GM04504 (cell line): ENCODE results near the gene POLR2J3.
"Not testable (repeated sequence)": the region's sequence is repeated elsewhere in the genome, so short reads cannot be mapped to it uniquely, and the experiment has no call there.

Experiments used
- DNase-seq: peaks from one replicate; pipeline ENCODE4 v3.0.0-alpha.2; 2012; ENCODE audit warnings: low read depth

POLR2J3 gene

DNA sequence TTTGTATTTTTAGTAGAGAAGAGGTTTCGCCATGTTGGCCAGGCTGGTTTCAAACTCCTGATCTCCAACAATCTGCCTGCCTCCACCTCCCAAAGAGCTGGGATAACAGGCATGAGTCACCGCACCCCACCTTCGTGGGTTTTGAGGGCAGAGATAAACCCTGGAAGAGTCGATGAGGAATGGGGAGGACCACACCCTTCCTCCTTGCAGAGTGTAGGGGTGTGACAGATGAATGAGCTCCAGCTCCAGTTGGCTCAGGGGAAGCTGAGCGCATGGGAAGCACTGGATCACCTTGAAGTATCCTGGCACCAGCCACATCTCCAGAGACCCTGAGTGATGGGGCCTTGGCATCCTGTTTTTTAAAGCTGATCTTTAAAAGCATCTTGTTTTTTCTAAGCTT is 11.1 kb upstream of the POLR2J3 start:
- DNase-seq, result not testable (repeated sequence)

- DNase-seq, result not testable (repeated sequence)
Measured at GRCh38 chr7:102581722-102582121, 9.3 kb upstream of the POLR2J3 start.

GRCh38 chr7:102578486-102578885 is 6.1 kb upstream of the POLR2J3 start:
- not testable (repeated sequence) for DNase-seq

GRCh38 chr7:102577315-102578240 is 5.2 kb upstream of the POLR2J3 start:
- DNase-seq, result not testable (repeated sequence)

DNA sequence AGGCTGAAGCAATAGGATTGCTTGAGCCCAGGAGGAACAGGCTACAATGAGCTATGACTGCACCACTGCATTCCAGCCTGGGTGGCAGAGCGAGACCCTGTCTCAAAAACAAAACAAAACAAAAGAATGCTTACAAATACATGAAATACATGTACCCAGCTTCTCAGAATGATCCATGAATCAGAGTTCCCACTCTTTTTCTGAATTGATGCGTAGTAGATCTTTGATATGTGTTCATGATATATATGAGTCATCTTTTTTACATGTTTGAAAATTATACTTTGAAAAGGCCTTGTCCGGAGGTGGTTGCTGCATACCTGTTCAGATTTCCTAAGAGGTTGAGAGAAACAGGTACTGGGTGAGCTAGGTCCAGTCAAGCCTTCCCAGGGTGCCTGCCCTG is 4.0 kb upstream of the POLR2J3 start:
- DNase-seq, result not testable (repeated sequence)

- not testable (repeated sequence) for DNase-seq
Measured at GRCh38 chr7:102574607-102575006, 2.2 kb upstream of the POLR2J3 start.

DNA sequence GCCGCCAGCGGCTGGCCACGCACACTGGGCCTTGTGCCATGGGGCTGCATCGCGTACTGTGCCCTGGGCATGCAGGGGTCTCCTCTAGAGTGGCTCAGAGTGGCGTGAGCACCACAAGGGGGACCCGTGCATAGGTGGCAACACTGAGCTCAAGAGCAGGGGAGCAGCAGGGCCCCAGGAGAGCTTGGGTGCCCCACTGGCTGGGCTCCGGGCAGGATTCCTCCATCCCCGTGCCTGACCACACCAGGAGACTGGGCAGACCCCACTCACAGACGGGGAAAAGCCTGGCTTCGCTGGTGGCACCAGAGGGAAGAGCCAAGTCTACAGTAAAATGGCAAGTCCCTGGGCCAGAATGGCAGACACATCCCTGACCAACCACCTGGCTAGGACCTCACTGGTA is 3.8 kb downstream of the POLR2J3 start:
- not testable (repeated sequence) for DNase-seq

- DNase-seq, result not testable (repeated sequence)
Measured at GRCh38 chr7:102550808-102551422, 21.5 kb downstream of the POLR2J3 start, which contains the start of gene SPDYE2. TSS of gene SPDYE2 (plus strand) at chr7:102551226. CDS start at chr7:102553256, 2,030 bp downstream.

DNA sequence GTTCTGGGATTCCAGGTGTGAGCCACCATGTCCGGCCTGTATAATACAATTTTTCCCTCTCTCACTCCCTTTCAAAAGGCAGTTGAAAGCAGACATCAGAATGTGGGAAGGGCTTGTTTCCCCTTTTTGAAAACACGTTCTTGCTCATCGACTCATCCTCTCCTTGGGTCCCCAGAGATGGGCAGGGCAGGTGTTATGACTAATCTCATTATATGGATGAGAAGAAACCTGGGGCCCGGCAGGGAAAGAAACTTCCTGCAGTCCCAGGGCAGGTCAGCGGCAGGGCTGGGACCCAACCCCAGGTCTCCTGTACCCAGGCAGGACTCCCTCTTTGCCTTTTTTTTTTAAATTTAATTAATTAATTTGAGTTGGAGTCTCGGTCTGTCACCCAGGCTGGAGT is 26.0 kb downstream of the POLR2J3 start:
- not testable (repeated sequence) for DNase-seq

- DNase-seq, result not testable (repeated sequence)
Measured at GRCh38 chr7:102545288-102545687, 27.1 kb downstream of the POLR2J3 start.

DNA sequence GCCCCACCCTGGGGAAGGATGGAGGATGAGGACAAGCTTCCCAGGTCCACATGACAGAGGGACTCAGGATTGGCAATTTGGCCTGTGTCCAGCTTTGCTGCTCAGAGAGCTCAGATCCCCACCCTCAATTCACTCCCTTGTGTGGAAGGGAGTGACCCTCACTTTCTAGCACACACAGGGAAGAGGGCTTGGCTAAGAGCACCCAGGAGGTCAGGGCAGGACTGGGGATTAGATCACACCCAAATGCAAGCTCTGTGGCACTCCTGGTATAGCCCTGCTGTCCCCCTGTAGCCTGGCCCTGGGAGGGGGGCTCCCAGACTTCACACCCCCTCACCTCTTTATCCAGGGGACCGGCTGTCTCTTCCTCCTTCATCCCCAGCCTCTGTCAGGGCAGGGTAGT is 28.0 kb downstream of the POLR2J3 start:
- DNase-seq, result not testable (repeated sequence)

- DNase-seq, result not testable (repeated sequence)
Measured at GRCh38 chr7:102543596-102543995, 28.8 kb downstream of the POLR2J3 start, which contains the start of gene UPK3BL2. TSS of gene UPK3BL2 (minus strand) at chr7:102543696. CDS start at chr7:102543636, 60 bp downstream.

GRCh38 chr7:102542771-102543170 is 29.6 kb downstream of the POLR2J3 start:
- not testable (repeated sequence) for DNase-seq

- DNase-seq, result not testable (repeated sequence)
Measured at GRCh38 chr7:102542083-102542482, 30.3 kb downstream of the POLR2J3 start.

DNA sequence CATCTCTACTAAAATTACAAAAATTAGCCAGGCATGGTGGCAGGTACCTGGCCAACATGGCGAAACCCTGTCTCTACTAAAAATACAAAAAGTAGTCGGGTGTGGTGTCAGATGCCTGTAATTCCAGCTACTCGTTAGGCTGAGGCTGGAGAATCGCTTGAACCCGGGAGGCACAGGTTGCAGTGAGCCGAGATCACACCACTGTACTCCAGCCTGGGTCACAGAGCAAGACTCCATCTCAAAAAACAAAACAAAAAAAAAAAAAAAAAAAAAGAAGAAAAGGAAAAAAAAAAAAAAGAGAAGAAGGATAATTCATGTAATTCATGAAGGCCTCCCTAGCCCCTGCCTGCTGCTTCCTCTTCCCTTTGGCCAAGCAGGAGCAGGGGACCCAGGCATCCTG is 31.8 kb downstream of the POLR2J3 start:
- DNase-seq, result not testable (repeated sequence)

DNA sequence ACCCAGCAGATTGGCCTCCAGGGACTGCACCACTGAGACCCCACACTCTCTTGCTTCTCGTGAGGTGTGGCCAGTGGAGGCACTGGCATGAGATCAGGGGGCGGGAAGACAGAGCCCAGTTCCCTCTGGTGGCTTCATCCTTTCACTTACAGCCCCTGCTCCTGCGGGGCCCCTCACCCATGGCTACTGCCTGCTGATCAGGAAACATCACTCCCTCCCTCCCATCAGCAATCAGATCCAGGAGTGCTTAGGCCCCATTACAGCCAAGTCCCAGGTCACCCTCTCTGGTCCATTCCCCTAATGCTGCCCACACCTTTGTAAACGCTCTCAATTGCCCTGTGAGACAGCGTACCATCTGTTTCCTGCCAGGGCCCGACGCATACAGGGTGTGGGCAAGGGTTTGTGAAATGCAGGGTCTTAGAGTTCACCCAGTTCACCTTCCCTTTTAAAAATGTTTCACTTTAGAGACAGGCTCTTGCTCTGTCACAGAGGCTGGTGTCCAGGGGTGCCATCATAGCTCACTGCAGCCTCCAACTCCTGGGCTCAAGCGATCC is 37.2 kb downstream of the POLR2J3 start:
- not testable (repeated sequence) for DNase-seq

DNA sequence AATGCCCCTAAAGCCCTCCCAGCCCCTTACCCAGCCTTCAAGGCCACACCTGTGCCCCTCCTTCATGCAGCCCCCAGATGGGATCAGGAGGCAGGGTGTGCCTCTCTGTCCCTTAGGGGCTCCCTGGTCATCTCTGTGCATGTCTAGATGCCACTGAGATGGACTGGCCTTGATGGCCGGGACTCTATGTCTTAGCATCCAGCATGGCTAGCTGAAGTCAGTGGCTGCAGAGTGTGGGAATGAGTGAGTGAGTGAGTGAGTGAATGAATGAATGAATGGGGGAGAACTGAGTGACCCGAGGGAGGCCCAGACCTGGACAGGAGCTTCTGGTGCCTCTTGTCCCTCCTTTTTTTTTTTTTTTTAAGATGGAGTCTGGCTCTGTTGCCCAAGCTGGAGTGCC is 40.3 kb downstream of the POLR2J3 start:
- DNase-seq, result not testable (repeated sequence)

GRCh38 chr7:102531583-102531982 is 40.8 kb downstream of the POLR2J3 start:
- not testable (repeated sequence) for DNase-seq

GRCh38 chr7:102527822-102528793 is 44.3 kb downstream of the POLR2J3 start:
- DNase-seq, result not testable (repeated sequence)

- DNase-seq, result not testable (repeated sequence)
Measured at GRCh38 chr7:102527182-102527581, 45.2 kb downstream of the POLR2J3 start.

GRCh38 chr7:102524803-102525202 is 47.6 kb downstream of the POLR2J3 start:
- not testable (repeated sequence) for DNase-seq
